ENCODE results near the gene FBXW4. TPM values are rescaled to one million over a fixed set of nuclear protein-coding genes. Genes with fewer than 3 reads are reported as not detected.

FBXW4 gene
- total RNA-seq, 1 donor from 2014 or later = 36.0 TPM

GRCh38 chr10:101732096-101732495 is 37.1 kb upstream of the FBXW4 start:
- Mint-ChIP-seq H3K4me3 (ENCODE audit: unreplicated experiment) (no peak overlapping the region), H3K27me3 (ENCODE audit: unreplicated experiment) (no peaks in the 10 kb centered on the region), H3K36me3 (ENCODE audit: low read depth, unreplicated experiment) (no peaks in the 10 kb centered on the region), H3K4me1 (ENCODE audit: unreplicated experiment) (peaks cover 4% of the 10 kb centered on the region), H3K9me3 (ENCODE audit: unreplicated experiment) (no peaks in the 10 kb centered on the region), H3K27ac (ENCODE audit: unreplicated experiment) (no peak overlapping the region)
- DNase-seq (ENCODE audit: low spot score) = no peak
- TF ChIP-seq CTCF (IDR thresholded peaks at IDR 0.05; ENCODE audit: unreplicated experiment) = no peak

- TF ChIP-seq CTCF (IDR thresholded peaks at IDR 0.05; ENCODE audit: unreplicated experiment) = no peak
- Mint-ChIP-seq H3K27me3 (ENCODE audit: unreplicated experiment) (no peaks in the 10 kb centered on the region), H3K9me3 (ENCODE audit: unreplicated experiment) (no peaks in the 10 kb centered on the region), H3K27ac (ENCODE audit: unreplicated experiment) (no peak overlapping the region), H3K4me1 (ENCODE audit: unreplicated experiment) (peaks cover 24% of the 10 kb centered on the region), H3K4me3 (ENCODE audit: unreplicated experiment) (no peak overlapping the region), H3K36me3 (ENCODE audit: low read depth, unreplicated experiment) (no peaks in the 10 kb centered on the region)
- DNase-seq (ENCODE audit: low spot score) = no peak
Measured at GRCh38 chr10:101726115-101726387, 31.1 kb upstream of the FBXW4 start.

GRCh38 chr10:101725296-101726114 is 30.5 kb upstream of the FBXW4 start:
- no peaks in the 10 kb centered on the region for H3K27me3 Mint-ChIP-seq (ENCODE audit: unreplicated experiment)
- no peak for TF ChIP-seq CTCF (IDR thresholded peaks at IDR 0.05; ENCODE audit: unreplicated experiment)
- H3K4me3 Mint-ChIP-seq (ENCODE audit: unreplicated experiment) = no peak overlapping the region
- H3K9me3 Mint-ChIP-seq (ENCODE audit: unreplicated experiment) = no peaks in the 10 kb centered on the region
- no peaks in the 10 kb centered on the region for H3K36me3 Mint-ChIP-seq (ENCODE audit: low read depth, unreplicated experiment)
- H3K27ac Mint-ChIP-seq (ENCODE audit: unreplicated experiment) = peak overlapping the region; percentile 93
- peaks cover 24% of the 10 kb centered on the region for H3K4me1 Mint-ChIP-seq (ENCODE audit: unreplicated experiment)
- DNase-seq (ENCODE audit: low spot score) = no peak

- Mint-ChIP-seq H3K9me3 (ENCODE audit: unreplicated experiment) (no peaks in the 10 kb centered on the region), H3K4me3 (ENCODE audit: unreplicated experiment) (no peak overlapping the region), H3K27me3 (ENCODE audit: unreplicated experiment) (no peaks in the 10 kb centered on the region), H3K4me1 (ENCODE audit: unreplicated experiment) (peaks cover 24% of the 10 kb centered on the region), H3K27ac (ENCODE audit: unreplicated experiment) (peak overlapping the region; percentile 93), H3K36me3 (ENCODE audit: low read depth, unreplicated experiment) (no peaks in the 10 kb centered on the region)
- DNase-seq (ENCODE audit: low spot score) = no peak
- no peak for TF ChIP-seq CTCF (IDR thresholded peaks at IDR 0.05; ENCODE audit: unreplicated experiment)
Measured at GRCh38 chr10:101724446-101724845, 29.5 kb upstream of the FBXW4 start.

- H3K9me3 Mint-ChIP-seq (ENCODE audit: unreplicated experiment) = no peaks in the 10 kb centered on the region
Measured at GRCh38 chr10:101723176-101723575, 28.2 kb upstream of the FBXW4 start.

More at GRCh38 chr10:101723176-101723575, 28.2 kb upstream of the FBXW4 start:
- Mint-ChIP-seq H3K36me3 (ENCODE audit: low read depth, unreplicated experiment) (no peaks in the 10 kb centered on the region), H3K4me3 (ENCODE audit: unreplicated experiment) (no peak overlapping the region), H3K27me3 (ENCODE audit: unreplicated experiment) (no peaks in the 10 kb centered on the region), H3K4me1 (ENCODE audit: unreplicated experiment) (peaks cover 24% of the 10 kb centered on the region), H3K27ac (ENCODE audit: unreplicated experiment) (no peak overlapping the region)
- no peak for TF ChIP-seq CTCF (IDR thresholded peaks at IDR 0.05; ENCODE audit: unreplicated experiment)
- DNase-seq (ENCODE audit: low spot score) = no peak

Measured in endothelial cell (in vitro differentiated cells).